Choroid plexus epithelial cell (primary cell): Measurements from ENCODE around the gene LBHD2.
A peak's percentile ranks its signal among the peaks of the same experiment; 100 is the strongest.

ENCODE experiments used
- DNase-seq: peaks from one replicate; pipeline ENCODE4 v3.0.0-alpha.2; 2010; ENCODE audit warnings: low read depth
- H3K4me3 ChIP-seq: 2 replicates; pipeline ENCODE4 v1.5.1; 2011; ENCODE audit warnings: low read depth, mild to moderate bottlenecking, control low read depth, low read length, moderate library complexity
- TF ChIP-seq, protein P1 (sequence below): conservative IDR thresholded peaks from 2 replicates; pipeline ENCODE4 v1.5.1; 2011; ENCODE audit warnings: low read depth, mild to moderate bottlenecking, control low read depth, inconsistent platforms, low read length, moderate library complexity

The LBHD2 gene

DNA sequence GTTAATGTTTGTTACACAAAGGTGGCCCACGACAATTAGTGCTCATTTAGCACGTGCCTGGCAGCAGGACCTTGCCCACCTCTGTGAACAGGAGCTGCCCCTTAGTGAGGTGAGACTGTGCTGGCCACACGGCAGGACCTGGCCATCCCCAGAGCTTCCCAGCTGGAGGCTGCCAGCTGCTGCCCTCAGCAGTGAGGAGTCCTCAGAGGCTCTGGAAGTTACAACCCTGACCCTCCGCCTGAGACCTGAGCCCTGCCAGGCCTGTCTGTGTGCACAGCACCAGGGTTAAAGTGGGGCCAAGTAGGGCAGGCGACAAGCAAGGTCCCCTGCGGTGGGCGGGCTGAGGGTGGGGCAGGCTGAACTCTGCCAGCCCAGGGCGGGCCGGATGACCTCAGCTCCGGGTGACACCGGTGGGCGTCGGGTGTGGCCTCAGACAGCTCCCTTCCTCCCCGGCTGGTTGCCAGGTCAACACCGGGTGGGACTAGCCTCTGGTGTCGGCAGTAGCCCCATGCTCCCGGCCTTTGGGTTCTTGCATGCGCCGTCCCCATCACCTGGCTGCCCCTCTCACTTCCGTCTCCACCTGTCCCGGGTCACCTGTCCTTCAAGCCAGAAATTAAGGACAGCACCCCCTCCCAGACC lies 9.2 kb upstream of the LBHD2 start:
- H3K4me3 ChIP-seq = no peak overlapping the region
- no peak for DNase-seq
- TF ChIP-seq, protein P1, sequence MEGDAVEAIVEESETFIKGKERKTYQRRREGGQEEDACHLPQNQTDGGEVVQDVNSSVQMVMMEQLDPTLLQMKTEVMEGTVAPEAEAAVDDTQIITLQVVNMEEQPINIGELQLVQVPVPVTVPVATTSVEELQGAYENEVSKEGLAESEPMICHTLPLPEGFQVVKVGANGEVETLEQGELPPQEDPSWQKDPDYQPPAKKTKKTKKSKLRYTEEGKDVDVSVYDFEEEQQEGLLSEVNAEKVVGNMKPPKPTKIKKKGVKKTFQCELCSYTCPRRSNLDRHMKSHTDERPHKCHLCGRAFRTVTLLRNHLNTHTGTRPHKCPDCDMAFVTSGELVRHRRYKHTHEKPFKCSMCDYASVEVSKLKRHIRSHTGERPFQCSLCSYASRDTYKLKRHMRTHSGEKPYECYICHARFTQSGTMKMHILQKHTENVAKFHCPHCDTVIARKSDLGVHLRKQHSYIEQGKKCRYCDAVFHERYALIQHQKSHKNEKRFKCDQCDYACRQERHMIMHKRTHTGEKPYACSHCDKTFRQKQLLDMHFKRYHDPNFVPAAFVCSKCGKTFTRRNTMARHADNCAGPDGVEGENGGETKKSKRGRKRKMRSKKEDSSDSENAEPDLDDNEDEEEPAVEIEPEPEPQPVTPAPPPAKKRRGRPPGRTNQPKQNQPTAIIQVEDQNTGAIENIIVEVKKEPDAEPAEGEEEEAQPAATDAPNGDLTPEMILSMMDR = no peak

DNA sequence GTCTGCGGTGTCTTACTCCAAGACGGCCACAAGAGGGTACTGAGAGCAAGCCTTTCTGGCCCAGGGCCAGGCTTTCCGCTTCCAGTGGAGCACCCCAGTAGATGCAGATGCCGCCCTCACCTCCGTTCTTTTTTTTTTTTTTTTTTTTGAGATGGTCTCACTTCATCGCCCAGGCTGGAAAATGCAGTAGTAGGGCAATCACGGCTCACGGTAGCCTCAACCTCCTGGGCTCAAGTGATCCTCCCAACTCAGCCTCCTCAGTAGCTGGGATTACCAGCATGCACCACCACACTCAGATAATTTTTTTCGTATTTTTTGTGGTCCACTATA lies 5.6 kb upstream of the LBHD2 start:
- peak; percentile 88 for DNase-seq
- no peak overlapping the region for H3K4me3 ChIP-seq
- TF ChIP-seq, protein P1 = peak; percentile 87

DNA sequence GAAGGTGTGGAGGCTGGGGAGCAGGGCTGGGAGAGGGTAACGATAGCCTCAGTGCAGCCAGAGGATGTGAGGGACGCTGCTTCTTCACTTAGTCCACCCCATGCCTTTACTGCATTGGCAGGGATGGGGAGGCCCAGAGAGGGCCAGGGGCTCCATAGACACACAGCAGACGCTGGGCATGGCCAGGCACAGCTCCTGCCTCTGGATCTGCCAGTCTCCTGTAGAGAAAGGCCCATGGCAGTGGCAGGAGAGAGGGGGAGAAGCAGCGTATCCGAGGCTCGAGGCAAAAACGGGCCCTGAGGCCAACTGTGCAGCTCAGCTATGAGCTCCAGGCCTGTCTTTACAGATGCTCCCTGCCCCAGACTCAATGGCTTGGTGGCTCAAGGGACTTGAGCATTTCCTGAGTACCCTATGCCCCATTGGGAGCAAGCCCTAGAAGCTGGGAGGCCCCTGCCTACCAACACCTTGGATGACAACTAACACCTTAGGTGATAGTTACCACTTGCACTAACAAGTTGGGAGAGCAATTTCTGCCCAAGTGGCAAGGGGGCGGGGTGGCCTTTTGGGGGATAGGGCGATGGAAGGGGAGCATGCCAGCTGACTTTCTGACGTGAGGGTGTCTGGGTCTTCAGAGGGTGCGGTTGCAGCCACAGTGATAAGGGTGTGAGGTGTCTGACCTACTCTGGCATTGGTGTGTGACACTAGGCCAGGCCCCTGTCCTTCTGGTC lies 5.0 kb upstream of the LBHD2 start:
- H3K4me3 ChIP-seq = no peak overlapping the region
- TF ChIP-seq, protein P1 = no peak
- DNase-seq = no peak

DNA sequence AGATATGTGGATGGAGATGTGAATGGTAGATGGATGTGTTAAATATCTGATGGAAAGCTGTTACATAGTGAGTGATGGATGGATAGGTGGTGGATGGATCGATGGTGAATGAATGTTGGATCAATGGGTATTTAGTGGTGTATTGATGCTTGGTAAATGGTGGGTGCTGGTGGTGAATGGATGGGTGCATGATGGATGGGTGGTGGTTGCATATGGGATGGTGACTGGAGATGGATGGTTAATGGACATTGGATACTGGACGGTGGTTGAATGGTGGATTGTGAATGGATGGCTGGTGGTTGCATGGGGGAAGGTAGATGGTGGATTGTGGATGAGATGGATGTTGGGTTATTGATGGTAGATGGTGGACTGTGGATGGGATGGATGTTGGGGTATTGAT lies 2.1 kb upstream of the LBHD2 start:
- no peak overlapping the region for H3K4me3 ChIP-seq
- no peak for DNase-seq
- TF ChIP-seq, protein P1 = no peak

DNA sequence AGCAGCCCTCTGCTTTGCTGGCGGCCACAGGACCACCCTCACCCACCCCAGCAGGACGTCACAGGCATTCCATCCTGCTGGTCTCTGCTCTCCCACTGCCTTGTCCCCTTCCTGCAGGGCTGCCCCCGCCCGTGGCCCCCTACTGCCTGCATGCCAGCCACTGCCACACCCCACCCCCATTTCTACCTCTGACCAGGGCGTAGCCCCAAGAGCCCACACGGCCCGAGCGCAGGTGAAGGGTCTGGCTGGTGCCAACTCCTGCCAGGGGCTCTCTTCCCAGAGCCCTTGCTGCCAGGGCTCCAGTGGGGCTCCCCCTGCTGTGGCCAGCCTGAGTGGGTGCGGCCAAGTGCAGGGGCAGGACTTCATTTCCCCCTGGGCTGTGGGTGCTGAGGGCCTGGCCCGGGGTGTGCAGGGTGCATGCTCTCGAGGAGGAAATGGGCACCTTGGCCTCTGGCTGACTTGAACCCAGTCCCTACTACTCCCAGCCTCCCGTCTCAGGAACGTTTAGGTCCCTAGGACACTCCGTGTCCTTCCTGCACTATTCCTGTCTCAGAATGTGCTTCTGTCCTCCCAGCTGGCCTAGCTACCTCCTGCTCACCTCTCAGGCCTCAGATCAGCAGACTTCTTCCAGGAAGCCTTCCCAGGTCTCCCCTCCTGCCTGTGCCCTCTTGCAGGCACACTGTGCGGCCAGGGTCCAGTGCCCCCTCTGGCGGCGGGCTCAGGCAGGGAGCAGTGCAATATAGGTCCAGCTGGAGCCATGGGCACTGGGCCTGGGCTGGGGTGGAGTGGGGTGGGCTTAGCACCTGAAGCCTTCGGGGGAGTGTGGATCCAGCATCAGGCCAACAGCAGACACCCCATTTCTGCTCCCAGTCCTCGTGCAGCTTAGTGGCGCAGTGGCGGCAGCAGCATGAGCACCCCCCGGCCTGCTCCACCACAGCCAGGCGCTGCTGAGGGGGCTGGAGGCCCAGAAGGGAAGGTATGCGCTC lies 1.4 kb downstream of the LBHD2 start:
- TF ChIP-seq, protein P1 = peak; percentile 40
- H3K4me3 ChIP-seq = no peak overlapping the region

DNA sequence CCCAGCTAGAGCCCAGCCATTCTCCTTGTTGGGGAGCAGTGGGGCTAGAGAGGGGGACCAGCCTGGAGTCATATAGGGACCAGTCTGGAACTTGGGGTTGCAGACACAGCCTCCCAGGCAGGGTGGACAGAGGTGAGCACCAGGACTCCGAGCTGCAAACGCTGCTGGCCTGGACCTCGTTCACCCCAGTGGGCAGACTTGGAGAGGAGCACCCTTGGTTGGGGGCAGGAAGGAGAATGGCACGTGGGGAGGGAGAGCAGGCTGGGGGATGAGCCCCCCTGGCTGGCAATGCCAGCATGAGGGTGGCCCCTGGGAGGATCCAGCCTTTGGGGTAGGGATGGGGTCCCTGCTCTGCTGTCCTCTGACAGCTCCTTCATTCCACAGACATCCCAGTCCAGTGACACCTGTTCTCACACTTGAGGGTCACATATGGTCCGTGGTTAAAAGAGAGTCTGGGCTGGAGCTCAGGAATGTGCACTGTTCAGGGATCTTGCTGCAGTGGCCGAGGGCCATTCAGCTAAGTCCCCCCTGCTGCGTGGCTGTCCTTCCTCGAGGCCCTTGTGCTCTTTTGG lies 2.8 kb downstream of the LBHD2 start:
- TF ChIP-seq, protein P1 = no peak
- H3K4me3 ChIP-seq = no peak overlapping the region
- no peak for DNase-seq

More for the DNA sequence above, 1.4 kb downstream of the LBHD2 start:
- DNase-seq = no peak
